Left ventricle myocardium superior (tissue), 1 donor: ENCODE results near the gene PCDHB7. TPM values are rescaled to one million over a fixed set of nuclear protein-coding genes. Genes with fewer than 3 reads are reported as not detected.
"Not testable (repeated sequence)": the region's sequence is repeated elsewhere in the genome, so short reads cannot be mapped to it uniquely, and the experiment has no call there.

ENCODE experiments used
- ATAC-seq: fragments of 200-7000 bp; cut with Tn5 transposase; one replicate; pipeline ENCODE4 v1.9.1; 2020; ENCODE audit warnings: mild to moderate bottlenecking, moderate library complexity
- DNase-seq: peaks from one replicate; pipeline ENCODE4 v3.0.0-alpha.2; 2020
- intact Hi-C: fragments of 100-400 bp; cut with micrococcal nuclease; formaldehyde crosslinking; loops from one replicate; pipeline ENCODE4 v1.11.0; 2022
- long read RNA-seq: library from polyadenylated mRNA; unstranded; transcript quantifications from one replicate; pipeline ENCODE4 v2.0.0, GENCODE V29; 2021
- total RNA-seq: library from RNA; stranded (reverse); fragmentation: NEBNext Ultra II Directional; extraction: Animal tissue kit (Norgen Biotek cat#: 25700); gene quantifications from one replicate; pipeline ENCODE4 v1.2.1, GENCODE V29; 2021
- donor health status: DM: no; HTN: yes; CAD: no; lungs with severe emphysema.

PCDHB7 gene
- total RNA-seq: 0.77 TPM
- long read RNA-seq, partial matches to known transcripts: 0 of 1 reads
- long read RNA-seq, other reads (novel, unspliced or antisense): 0 of 1 reads

DNA sequence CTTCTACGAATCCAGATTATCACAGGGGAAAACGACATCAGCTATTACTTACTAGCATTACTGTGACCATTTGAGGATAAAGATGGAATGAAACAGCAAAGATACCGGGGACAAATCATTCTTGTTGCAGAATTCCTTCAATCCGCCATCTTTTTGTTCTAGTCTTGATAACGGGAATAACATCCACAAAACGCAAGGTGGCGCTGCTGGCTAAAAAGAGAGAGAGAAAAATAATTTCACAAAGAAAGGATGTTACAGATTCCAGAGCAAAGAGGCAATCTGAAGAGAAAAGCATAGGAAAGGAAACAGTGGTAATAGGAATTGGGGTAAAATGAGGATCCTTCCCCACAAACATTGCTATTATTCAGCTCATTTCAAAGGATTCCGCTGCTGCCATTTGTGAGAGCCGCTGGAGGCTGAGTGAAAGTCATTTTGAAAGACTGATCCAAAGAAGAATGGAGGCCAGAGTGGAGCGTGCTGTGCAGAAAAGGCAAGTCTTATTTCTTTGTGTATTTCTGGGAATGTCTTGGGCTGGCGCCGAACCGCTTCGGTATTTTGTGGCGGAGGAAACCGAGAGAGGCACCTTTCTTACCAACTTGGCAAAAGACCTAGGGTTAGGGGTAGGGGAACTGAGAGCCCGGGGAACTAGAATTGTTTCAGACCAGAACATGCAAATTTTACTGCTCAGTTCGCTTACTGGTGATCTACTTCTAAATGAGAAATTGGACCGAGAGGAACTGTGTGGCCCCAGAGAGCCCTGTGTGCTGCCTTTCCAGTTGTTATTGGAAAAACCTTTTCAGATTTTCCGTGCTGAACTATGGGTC, at the start of gene PCDHB7:
Gene PCDHB7, plus strand, starts transcription at position 264 of the 824 bp plus-strand sequence. Its CDS starts 192 bp downstream, at position 456.
- ATAC-seq (no peak), DNase-seq (no peak)
- intact Hi-C loops: no loop called here

GRCh38 chr5:141123396-141124135, 48.9 kb upstream of the PCDHB7 start:
- intact Hi-C loops, DNase-seq, ATAC-seq: not testable (repeated sequence)

GRCh38 chr5:141127305-141127704, 45.1 kb upstream of the PCDHB7 start:
- DNase-seq (no peak), ATAC-seq (no peak)
- intact Hi-C loops: no loop called here

DNA sequence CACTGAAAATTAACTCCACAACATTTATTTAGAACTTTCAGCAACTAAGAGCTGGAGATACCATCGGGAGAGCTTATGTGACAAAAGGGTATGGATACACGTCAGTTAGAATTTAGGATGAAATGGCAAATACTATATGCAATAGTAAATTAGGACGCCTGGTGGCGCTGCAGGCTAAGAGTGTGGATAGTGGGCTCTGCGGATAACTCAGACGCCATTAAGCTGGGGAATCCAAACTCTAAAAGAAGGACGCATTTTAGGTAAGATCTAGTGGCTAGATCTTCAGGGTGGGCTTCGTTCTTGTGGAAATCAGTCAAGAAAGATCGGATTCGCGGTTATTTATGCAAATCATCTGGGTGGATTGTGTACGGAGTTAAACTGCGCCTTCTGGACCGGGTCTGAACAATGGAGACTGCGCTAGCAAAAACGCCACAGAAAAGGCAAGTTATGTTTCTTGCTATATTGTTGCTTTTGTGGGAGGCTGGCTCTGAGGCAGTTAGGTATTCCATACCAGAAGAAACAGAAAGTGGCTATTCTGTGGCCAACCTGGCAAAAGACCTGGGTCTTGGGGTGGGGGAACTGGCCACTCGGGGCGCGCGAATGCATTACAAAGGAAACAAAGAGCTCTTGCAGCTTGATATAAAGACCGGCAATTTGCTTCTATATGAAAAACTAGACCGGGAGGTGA, 37.3 kb upstream of the PCDHB7 start, which contains the start of gene PCDHB5:
Gene PCDHB5, plus strand, starts transcription at position 177 of the 688 bp plus-strand sequence. Its CDS starts 229 bp downstream, at position 406.
- DNase-seq (no peak), ATAC-seq (peak; percentile 41)
- intact Hi-C loops: no loop called here

- intact Hi-C loops: no loop called here
- ATAC-seq: no peak
- no peak for DNase-seq
Measured at GRCh38 chr5:141135718-141136266, 36.7 kb upstream of the PCDHB7 start.

DNA sequence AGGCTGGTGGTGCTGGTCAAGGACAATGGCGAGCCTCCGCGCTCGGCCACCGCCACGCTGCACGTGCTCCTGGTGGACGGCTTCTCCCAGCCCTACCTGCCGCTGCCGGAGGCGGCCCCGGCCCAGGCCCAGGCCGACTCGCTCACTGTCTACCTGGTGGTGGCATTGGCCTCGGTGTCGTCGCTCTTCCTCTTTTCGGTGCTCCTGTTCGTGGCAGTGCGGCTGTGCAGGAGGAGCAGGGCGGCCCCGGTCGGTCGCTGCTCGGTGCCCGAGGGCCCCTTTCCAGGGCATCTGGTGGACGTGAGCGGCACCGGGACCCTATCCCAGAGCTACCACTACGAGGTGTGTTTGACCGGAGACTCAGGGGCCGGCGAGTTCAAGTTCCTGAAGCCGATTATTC, 35.1 kb upstream of the PCDHB7 start:
- ATAC-seq, DNase-seq, intact Hi-C loops: not testable (repeated sequence)

DNA sequence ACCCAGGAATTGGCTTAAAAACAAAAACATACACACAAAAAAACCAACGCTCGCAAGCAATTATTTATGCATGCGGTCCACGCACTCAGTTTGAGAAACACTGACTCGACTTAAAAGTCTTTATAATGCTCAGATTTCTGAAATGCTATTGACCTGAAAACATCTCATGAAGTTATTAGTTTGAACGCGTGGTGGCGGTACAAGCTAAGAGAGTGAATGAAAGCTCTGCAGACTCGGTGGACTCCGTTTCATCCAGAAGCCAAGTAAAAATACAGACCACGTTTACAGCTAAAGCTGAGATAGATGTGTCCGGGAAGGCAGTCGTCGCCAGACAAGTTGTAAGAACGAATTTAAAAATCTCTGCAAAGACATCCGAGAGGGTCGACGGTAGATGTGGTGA, 22.6 kb upstream of the PCDHB7 start, which contains the start of gene PCDHB6:
Gene PCDHB6, plus strand, starts transcription at position 246 of the 400 bp plus-strand sequence. CDS start 201 bp downstream, outside the sequence.
- DNase-seq: no peak
- intact Hi-C loops: no loop called here
- ATAC-seq: no peak

GRCh38 chr5:141150224-141150992, 22.0 kb upstream of the PCDHB7 start:
- ATAC-seq: no peak

DNA sequence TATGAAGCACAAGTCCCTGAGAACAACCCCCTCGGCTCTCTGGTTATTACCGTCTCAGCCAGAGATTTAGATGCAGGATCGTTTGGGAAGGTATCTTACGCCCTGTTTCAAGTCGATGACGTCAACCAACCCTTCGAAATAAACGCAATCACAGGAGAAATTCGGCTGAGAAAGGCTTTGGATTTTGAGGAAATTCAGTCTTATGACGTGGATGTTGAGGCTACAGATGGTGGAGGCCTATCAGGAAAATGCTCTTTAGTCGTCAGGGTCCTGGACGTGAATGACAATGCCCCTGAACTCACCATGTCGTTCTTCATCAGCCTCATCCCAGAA, 21.5 kb upstream of the PCDHB7 start:
- no peak for ATAC-seq
- DNase-seq: no peak
- intact Hi-C loops: no loop called here

More at GRCh38 chr5:141150224-141150992, 22.0 kb upstream of the PCDHB7 start:
- intact Hi-C loops: no loop called here
- no peak for DNase-seq

DNA sequence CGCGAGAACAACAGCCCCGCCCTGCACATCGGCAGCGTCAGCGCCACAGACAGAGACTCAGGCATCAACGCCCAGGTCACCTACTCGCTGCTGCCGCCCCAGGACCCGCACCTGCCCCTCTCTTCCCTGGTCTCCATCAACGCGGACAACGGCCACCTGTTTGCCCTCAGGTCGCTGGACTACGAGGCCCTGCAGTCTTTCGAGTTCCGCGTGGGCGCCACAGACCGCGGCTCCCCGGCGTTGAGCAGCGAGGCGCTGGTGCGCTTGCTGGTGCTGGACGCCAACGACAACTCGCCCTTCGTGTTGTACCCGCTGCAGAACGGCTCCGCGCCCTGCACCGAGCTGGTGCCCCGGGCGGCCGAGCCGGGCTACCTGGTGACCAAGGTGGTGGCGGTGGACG, 20.8 kb upstream of the PCDHB7 start:
- intact Hi-C loops, ATAC-seq, DNase-seq: not testable (repeated sequence)

DNA sequence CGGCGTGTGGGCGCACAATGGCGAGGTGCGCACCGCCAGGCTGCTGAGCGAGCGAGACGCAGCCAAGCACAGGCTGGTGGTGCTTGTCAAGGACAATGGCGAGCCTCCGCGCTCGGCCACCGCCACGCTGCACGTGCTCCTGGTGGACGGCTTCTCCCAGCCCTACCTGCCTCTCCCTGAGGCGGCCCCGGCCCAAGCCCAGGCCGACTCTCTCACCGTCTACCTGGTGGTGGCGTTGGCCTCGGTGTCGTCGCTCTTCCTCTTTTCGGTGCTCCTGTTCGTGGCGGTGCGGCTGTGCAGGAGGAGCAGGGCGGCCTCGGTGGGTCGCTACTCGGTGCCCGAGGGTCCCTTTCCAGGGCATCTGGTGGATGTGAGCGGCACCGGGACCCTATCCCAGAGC, 20.3 kb upstream of the PCDHB7 start:
- DNase-seq, intact Hi-C loops, ATAC-seq: not testable (repeated sequence)

- no peak for ATAC-seq
- DNase-seq: no peak
- intact Hi-C loops: no loop called here
Measured at GRCh38 chr5:141155540-141156374, 16.7 kb upstream of the PCDHB7 start.

GRCh38 chr5:141157356-141157755, 15.1 kb upstream of the PCDHB7 start:
- DNase-seq, ATAC-seq, intact Hi-C loops: not testable (repeated sequence)

DNA sequence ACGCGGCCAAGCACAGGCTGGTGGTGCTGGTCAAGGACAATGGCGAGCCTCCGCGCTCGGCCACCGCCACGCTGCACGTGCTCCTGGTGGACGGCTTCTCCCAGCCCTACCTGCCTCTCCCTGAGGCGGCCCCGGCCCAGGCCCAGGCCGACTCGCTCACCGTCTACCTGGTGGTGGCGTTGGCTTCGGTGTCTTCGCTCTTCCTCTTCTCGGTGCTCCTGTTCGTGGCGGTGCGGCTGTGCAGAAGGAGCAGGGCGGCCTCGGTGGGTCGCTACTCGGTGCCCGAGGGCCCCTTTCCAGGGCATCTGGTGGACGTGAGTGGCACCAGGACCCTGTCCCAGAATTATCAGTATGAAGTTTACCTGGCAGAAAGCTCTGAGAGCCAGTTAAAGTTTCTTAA, 14.5 kb upstream of the PCDHB7 start:
- ATAC-seq, DNase-seq, intact Hi-C loops: not testable (repeated sequence)

- intact Hi-C loops: not testable (repeated sequence)
Measured at GRCh38 chr5:141174291-141175104, 2.1 kb downstream of the PCDHB7 start.

GRCh38 chr5:141175933-141176332, 3.5 kb downstream of the PCDHB7 start:
- intact Hi-C loops: no loop called here
- DNase-seq: no peak
- no peak for ATAC-seq

More at GRCh38 chr5:141174291-141175104, 2.1 kb downstream of the PCDHB7 start:
- DNase-seq, ATAC-seq: not testable (repeated sequence)
